Measurements from ENCODE around the gene KRTAP4-4.
"Not testable (repeated sequence)": the region's sequence is repeated elsewhere in the genome, so short reads cannot be mapped to it uniquely, and the experiment has no call there.

DNA sequence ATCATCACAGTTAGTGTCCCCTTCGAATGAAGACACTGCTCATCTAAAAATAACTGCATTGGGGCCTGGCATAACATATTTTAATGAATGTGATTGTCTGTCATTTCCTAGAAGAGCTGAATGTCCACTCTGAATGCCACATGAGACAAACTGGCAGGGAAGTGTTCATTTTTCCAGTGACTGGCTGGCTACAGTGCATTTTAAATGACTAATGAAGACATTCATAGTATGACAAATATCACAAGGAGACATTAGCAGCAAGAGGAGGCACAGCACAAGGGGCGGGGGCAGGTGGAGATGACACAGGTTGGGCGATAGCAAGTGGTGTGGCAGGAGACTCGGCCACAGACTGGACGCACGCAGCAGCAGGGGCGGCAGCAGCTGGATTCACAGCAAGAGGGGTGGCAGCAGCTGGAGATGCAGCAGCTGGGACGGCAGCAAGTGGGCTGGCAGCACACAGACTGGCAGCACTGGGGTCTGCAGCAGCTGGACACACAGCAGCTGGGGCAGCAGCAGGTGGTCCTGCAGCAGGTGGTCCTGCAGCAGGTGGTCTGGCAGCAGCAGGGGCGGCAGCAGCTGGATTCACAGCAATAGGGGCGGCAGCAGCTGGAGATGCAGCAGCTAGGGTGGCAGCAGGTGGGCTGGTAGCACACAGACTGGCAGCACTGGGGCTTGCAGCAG is 11.4 kb downstream of the KRTAP4-4 start:
- not testable (repeated sequence) for TF ChIP-seq POLR2A (IDR thresholded peaks at IDR 0.05; ENCODE audit: low read length); GATA1 (IDR thresholded peaks at IDR 0.05; ENCODE audit: low read depth, low read length)

All from erythroblast (primary cell).